ENCODE data around the gene TMEM213.

TMEM213 gene

GRCh38 chr7:138821912-138822311, 24.1 kb downstream of the TMEM213 start:
- no peak overlapping the region for H3K4me3 ChIP-seq (ENCODE audit: low read length)
- TF ChIP-seq, protein P1, sequence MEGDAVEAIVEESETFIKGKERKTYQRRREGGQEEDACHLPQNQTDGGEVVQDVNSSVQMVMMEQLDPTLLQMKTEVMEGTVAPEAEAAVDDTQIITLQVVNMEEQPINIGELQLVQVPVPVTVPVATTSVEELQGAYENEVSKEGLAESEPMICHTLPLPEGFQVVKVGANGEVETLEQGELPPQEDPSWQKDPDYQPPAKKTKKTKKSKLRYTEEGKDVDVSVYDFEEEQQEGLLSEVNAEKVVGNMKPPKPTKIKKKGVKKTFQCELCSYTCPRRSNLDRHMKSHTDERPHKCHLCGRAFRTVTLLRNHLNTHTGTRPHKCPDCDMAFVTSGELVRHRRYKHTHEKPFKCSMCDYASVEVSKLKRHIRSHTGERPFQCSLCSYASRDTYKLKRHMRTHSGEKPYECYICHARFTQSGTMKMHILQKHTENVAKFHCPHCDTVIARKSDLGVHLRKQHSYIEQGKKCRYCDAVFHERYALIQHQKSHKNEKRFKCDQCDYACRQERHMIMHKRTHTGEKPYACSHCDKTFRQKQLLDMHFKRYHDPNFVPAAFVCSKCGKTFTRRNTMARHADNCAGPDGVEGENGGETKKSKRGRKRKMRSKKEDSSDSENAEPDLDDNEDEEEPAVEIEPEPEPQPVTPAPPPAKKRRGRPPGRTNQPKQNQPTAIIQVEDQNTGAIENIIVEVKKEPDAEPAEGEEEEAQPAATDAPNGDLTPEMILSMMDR (IDR thresholded peaks at IDR 0.05; ENCODE audit: insufficient read depth, low read depth, low read length, missing control alignments) = no peak
- DNase-seq (ENCODE audit: low read depth) = no peak

GRCh38 chr7:138822867-138823535, 25.2 kb downstream of the TMEM213 start:
- DNase-seq (ENCODE audit: low read depth) = no peak
- no peak overlapping the region for H3K4me3 ChIP-seq (ENCODE audit: low read length)
- TF ChIP-seq, protein P1 (IDR thresholded peaks at IDR 0.05; ENCODE audit: insufficient read depth, low read depth, low read length, missing control alignments) = no peak

DNA sequence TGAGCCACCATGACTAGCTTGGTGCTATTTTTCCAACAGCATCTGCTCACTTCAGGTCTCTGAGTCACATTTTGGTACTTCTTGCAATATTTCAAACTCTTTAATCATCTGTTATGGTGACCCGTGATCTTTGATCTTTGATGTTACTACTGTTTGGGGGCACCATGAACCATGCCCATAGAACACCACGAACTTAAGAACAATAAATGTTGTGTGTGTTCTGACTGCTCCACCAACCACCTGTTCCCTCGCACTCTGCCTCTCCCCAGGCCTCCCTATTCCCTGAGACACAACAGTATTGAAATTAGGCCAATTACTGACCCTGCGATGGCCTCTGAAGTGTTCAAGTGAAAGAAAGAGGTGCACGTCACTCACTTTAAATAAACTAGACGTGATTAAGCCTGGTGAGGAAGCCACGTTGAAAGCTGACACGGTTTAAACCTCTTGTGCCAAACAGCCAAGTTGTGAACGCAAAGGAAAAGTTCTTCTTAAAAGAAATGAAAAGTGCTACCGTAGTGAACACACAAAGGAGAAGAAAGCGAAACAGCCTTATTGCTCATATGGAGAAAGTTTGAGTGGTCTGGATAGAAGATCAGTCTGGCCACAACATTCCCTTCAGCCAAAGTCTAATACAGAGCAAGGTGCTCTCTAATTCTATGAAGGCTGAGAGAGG, 27.4 kb downstream of the TMEM213 start:
- no peak overlapping the region for H3K4me3 ChIP-seq (ENCODE audit: low read length)
- no peak for DNase-seq (ENCODE audit: low read depth)
- TF ChIP-seq, protein P1 (IDR thresholded peaks at IDR 0.05; ENCODE audit: insufficient read depth, low read depth, low read length, missing control alignments) = no peak

- DNase-seq (ENCODE audit: low read depth) = no peak
- TF ChIP-seq, protein P1 (IDR thresholded peaks at IDR 0.05; ENCODE audit: insufficient read depth, low read depth, low read length, missing control alignments) = no peak
- no peak overlapping the region for H3K4me3 ChIP-seq (ENCODE audit: low read length)
Measured at GRCh38 chr7:138828302-138828701, 30.5 kb downstream of the TMEM213 start.

GRCh38 chr7:138829335-138829734, 31.5 kb downstream of the TMEM213 start:
- DNase-seq (ENCODE audit: low read depth) = no peak
- TF ChIP-seq, protein P1 (IDR thresholded peaks at IDR 0.05; ENCODE audit: insufficient read depth, low read depth, low read length, missing control alignments) = no peak
- H3K4me3 ChIP-seq (ENCODE audit: low read length) = no peak overlapping the region

DNA sequence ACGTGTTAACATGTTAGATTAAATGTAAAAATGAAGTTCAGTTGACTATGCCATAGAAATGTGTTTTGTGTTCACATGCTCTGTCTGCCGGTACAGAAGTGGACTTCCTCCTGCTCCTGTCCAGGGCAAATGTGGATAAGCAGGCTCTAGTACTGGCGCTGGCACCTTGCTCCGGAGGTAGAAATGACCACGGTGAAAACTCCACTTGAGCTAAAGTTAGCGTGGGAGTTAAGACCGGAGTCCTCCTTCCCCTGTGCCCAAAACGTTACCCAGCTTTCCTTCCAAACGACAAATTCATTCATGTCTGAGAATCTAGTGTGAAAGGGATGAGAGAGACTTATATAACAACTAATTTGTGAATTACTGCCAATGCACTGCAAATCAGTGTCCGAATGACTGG, 35.2 kb downstream of the TMEM213 start:
- TF ChIP-seq, protein P1 (IDR thresholded peaks at IDR 0.05; ENCODE audit: insufficient read depth, low read depth, low read length, missing control alignments) = no peak
- no peak overlapping the region for H3K4me3 ChIP-seq (ENCODE audit: low read length)

More for the DNA sequence above, 35.2 kb downstream of the TMEM213 start:
- DNase-seq (ENCODE audit: low read depth) = no peak
